OCI-LY1 (cell line): Measurements from ENCODE around the gene RAB3A.
"Not testable (repeated sequence)": the region's sequence is repeated elsewhere in the genome, so short reads cannot be mapped to it uniquely, and the experiment has no call there.

ENCODE experiments used
- EZH2 ChIP-seq: fragments of 200-600 bp; sonication (generic), shearing (Covaris generic); IDR thresholded peaks from 2 replicates; pipeline ENCODE4 v1.8.0; 2017; ENCODE audit warnings: borderline replicate concordance, mixed run types, mild to moderate bottlenecking, antibody characterized with exemption, low read length, moderate library complexity, mixed read lengths
- TF ChIP-seq, protein P1 (sequence below): fragments of 200-600 bp; sonication (generic), shearing (Covaris generic); IDR thresholded peaks from 2 replicates; pipeline ENCODE4 v1.5.1; 2017; ENCODE audit warnings: mild to moderate bottlenecking, antibody characterized with exemption, low read length, moderate library complexity, mixed read lengths

- TF ChIP-seq, protein P1, sequence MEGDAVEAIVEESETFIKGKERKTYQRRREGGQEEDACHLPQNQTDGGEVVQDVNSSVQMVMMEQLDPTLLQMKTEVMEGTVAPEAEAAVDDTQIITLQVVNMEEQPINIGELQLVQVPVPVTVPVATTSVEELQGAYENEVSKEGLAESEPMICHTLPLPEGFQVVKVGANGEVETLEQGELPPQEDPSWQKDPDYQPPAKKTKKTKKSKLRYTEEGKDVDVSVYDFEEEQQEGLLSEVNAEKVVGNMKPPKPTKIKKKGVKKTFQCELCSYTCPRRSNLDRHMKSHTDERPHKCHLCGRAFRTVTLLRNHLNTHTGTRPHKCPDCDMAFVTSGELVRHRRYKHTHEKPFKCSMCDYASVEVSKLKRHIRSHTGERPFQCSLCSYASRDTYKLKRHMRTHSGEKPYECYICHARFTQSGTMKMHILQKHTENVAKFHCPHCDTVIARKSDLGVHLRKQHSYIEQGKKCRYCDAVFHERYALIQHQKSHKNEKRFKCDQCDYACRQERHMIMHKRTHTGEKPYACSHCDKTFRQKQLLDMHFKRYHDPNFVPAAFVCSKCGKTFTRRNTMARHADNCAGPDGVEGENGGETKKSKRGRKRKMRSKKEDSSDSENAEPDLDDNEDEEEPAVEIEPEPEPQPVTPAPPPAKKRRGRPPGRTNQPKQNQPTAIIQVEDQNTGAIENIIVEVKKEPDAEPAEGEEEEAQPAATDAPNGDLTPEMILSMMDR, result not testable (repeated sequence)
- TF ChIP-seq EZH2, result not testable (repeated sequence)
Measured at GRCh38 chr19:18209912-18210311, 6.1 kb upstream of the RAB3A start.
